GM19463 (cell line): ENCODE results near the gene KRTAP3-1.
"Not testable (repeated sequence)": the region's sequence is repeated elsewhere in the genome, so short reads cannot be mapped to it uniquely, and the experiment has no call there.

Experiments
- ATAC-seq: cut with Tn5 transposase; IDR thresholded peaks from one replicate; pipeline ENCODE4 v1.9.1; 2021; ENCODE audit warnings: mild to moderate bottlenecking, moderate library complexity; ENCODE audit not compliant: unreplicated experiment

The KRTAP3-1 gene

GRCh38 chr17:41016578-41017215 lies 7.8 kb upstream of the KRTAP3-1 start:
- no peak for ATAC-seq

DNA sequence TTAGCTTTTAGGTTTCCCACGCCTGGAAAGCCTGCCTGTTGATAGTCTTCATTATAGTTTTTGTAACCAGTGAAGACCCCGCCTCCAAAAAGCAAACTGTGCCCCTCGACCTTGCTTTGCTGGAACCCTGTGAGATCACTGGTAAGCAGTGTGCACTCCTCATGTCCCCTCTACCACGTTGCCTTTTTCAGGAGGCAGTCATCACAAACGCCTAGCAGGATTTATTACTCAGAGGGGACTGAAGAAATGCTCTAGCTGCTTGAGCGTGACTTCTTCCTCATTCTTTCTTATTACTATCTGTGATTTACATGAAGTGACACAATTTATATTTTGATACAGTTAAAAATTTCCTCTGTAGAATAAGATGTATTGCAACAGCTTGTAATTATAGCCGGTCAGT lies 6.5 kb upstream of the KRTAP3-1 start:
- no peak for ATAC-seq

- no peak for ATAC-seq
These were observed 4.7 kb upstream of the KRTAP3-1 start for GRCh38 chr17:41013606-41014005.

- ATAC-seq, result no peak
These were observed 4.3 kb upstream of the KRTAP3-1 start for GRCh38 chr17:41013181-41013580.

GRCh38 chr17:41012326-41013120 lies 3.6 kb upstream of the KRTAP3-1 start:
- no peak for ATAC-seq

GRCh38 chr17:41010441-41010840 lies 1.5 kb upstream of the KRTAP3-1 start:
- no peak for ATAC-seq

GRCh38 chr17:41009936-41010335 lies 1.0 kb upstream of the KRTAP3-1 start:
- no peak for ATAC-seq

- ATAC-seq, result no peak
These were observed 403 bp upstream of the KRTAP3-1 start for GRCh38 chr17:41009301-41009760.

- ATAC-seq, result no peak
These were observed 4.5 kb downstream of the KRTAP3-1 start for GRCh38 chr17:41004397-41004796.

- no peak for ATAC-seq
These were observed 5.0 kb downstream of the KRTAP3-1 start for GRCh38 chr17:41003926-41004325.

DNA sequence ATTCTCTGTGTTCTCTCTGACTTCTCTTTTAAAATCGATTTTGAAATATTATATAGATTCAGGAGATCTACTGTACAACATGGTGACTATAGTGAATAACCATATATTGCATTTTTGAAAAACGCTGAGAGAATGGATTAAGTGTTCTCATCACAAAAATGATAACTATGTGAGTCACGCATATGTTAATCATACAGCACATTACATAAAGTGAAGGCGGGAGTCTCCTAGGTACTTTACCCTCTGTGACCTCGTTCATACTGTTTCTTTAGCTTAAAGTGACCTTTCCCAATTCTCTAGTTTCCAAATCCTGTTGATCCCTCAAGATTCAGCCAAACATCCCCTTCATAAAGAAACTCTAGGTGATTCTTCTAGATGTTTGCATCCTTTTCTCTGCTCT lies 6.1 kb downstream of the KRTAP3-1 start:
- ATAC-seq, result no peak

- ATAC-seq, result no peak
These were observed 7.1 kb downstream of the KRTAP3-1 start for GRCh38 chr17:41001795-41002194.

GRCh38 chr17:40999563-40999962 lies 9.4 kb downstream of the KRTAP3-1 start, which contains the start of gene KRTAP3-2:
Gene KRTAP3-2, minus strand, starts transcription at chr17:40999906. Its CDS starts 53 bp downstream, at chr17:40999853.
- ATAC-seq, result not testable (repeated sequence)

DNA sequence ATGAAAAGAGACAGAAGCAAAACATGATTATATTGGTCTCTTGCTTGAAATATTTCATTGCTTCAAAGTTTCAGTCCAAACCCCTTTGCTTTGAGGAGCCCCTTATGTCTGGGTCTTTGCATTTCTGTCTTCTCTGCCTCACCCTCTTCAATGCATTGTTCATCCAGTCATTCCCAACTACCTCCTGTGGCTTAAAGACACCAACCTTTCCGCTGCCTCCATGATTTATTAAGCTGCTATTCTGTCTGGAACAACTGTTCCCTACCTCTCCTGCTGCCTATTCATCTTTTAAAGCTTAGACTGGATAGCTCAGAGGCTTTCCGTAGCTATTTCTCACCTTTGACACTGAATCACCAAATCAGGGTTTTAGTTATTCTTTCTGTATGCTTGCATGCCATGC lies 11.6 kb downstream of the KRTAP3-1 start:
- ATAC-seq, result no peak

- no peak for ATAC-seq
These were observed 12.1 kb downstream of the KRTAP3-1 start for GRCh38 chr17:40996829-40997228.

- no peak for ATAC-seq
These were observed 13.8 kb downstream of the KRTAP3-1 start for GRCh38 chr17:40995116-40995515.

GRCh38 chr17:40993839-40994238 lies 15.1 kb downstream of the KRTAP3-1 start, which contains the start of gene KRTAP3-3:
Gene KRTAP3-3, minus strand, starts transcription at chr17:40994164. Its CDS starts 67 bp downstream, at chr17:40994097.
- no peak for ATAC-seq

GRCh38 chr17:40993084-40993483 lies 15.8 kb downstream of the KRTAP3-1 start:
- no peak for ATAC-seq

DNA sequence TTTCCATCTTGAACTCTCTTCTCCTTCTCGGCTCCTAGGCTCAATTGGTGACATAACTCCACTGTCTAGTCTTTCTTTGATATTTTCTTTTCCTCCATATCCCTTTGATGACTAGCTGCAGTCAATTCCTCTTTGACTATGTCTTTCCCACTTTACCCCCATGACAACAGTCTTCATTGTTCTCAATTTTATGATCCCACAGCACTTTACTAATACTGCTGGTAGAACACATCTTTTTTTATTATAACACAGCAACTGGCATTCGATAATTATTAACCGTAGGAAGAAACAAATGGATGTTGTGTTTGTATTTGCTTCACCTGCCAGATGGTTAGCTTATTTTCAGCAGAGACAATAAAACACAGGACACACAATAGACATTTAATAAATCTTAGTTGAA lies 16.3 kb downstream of the KRTAP3-1 start:
- ATAC-seq, result no peak

- ATAC-seq, result no peak
These were observed 22.0 kb downstream of the KRTAP3-1 start for GRCh38 chr17:40986920-40987319.

DNA sequence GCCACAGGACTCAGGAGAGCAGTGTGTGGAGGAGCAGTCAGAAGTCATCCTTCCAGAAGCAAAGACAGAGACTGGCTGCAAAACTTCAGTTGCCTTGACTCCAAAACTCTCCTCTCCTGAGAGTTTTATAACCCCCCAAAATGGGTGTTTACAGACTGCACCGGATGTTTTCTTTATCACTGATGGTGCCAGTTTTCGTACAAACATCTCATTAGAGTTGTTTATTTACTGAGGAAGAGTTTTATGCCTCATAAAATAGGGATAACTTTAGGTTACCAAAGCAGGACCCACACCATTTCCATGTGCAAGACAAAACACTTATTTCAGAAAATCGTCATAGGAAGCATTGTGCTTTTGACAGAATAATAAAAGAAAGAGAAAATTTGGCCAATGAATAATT lies 24.7 kb downstream of the KRTAP3-1 start, which contains the start of gene KRT40:
Gene KRT40, minus strand, starts transcription at position 101 of the 400 bp plus-strand sequence. Its CDS starts 53 bp downstream, at position 48.
- ATAC-seq, result no peak

GRCh38 chr17:40981115-40981514 lies 27.8 kb downstream of the KRTAP3-1 start:
- ATAC-seq, result no peak
